Thyroid gland (tissue), 4 donors: ENCODE measurements around the gene FAM221B. TPM values are rescaled to one million over a fixed set of nuclear protein-coding genes. Genes with fewer than 3 reads are reported as not detected.

Source experiments
- DNase-seq, 2 donors: peaks; one replicate each; pipeline ENCODE4 v3.0.0-alpha.2; 2019
- H3K27ac ChIP-seq, 3 donors: fragments of 200-600 bp; sonication (generic); 1 replicate in 2 of 3; 2 replicates in 1 of 3; pipeline ENCODE4 v1.5.1; 2016 to 2019; ENCODE audit warnings: mild to moderate bottlenecking in 1 of 3, moderate library complexity in 1 of 3
- H3K27me3 ChIP-seq: fragments of 200-600 bp; sonication (generic); one replicate; pipeline ENCODE4 v1.5.1; 2019
- H3K36me3 ChIP-seq, 2 donors: fragments of 200-600 bp; sonication (generic); one replicate each; pipeline ENCODE4 v1.5.1; 2016 to 2019
- H3K4me1 ChIP-seq, 2 donors: fragments of 200-600 bp; sonication (generic); one replicate each; pipeline ENCODE4 v1.5.1; 2017 to 2019
- H3K4me3 ChIP-seq, 3 donors: fragments of 200-600 bp; sonication (generic); replicated peaks in 1 of 3; 1 replicate in 2 of 3; 2 replicates in 1 of 3; pipeline ENCODE4 v1.5.1; 2016; ENCODE audit warnings: mild to moderate bottlenecking in 1 of 3
- H3K9me3 ChIP-seq: fragments of 200-600 bp; sonication (generic); one replicate; pipeline ENCODE4 v1.5.1; 2017
- POLR2A ChIP-seq, 2 donors: fragments of 450-650 bp; IDR thresholded peaks; one replicate each; pipeline ENCODE4 v1.6.1; 2017; ENCODE audit warnings: antibody characterized with exemption in 2 of 2, mild to moderate bottlenecking in 2 of 2, moderate library complexity in 1 of 2
- WGBS, 2 donors: methylation state at CpG; one replicate each; pipeline ENCODE4 v1.1.5; 2017; 5-methylcytosine and 5-hydroxymethylcytosine counted together
- intact Hi-C: fragments of 100-400 bp; cut with DNase I; formaldehyde crosslinking; loops from one replicate; pipeline ENCODE4 v1.15.1; 2023
- total RNA-seq, 4 donors: library from RNA; depleted of rRNA; stranded (reverse); fragments of >200 nt; gene quantifications; one replicate each; pipeline ENCODE4 v1.2.3, GENCODE V29; 2016
- TF ChIP-seq, protein P1 (sequence below), 6 experiments: fragments of 200-600 bp in 3 of 6; fragments of 450-650 bp in 3 of 6; sonication (generic) in 3 of 6; IDR thresholded peaks; one replicate each; pipeline ENCODE4 v1.5.1; 2016 to 2019; ENCODE audit warnings: antibody characterized with exemption in 6 of 6, mild to moderate bottlenecking in 2 of 6, inconsistent platforms in 1 of 6, moderate library complexity in 1 of 6

FAM221B gene
- total RNA-seq, 4 donors from 2014 or later, result not detected

DNA sequence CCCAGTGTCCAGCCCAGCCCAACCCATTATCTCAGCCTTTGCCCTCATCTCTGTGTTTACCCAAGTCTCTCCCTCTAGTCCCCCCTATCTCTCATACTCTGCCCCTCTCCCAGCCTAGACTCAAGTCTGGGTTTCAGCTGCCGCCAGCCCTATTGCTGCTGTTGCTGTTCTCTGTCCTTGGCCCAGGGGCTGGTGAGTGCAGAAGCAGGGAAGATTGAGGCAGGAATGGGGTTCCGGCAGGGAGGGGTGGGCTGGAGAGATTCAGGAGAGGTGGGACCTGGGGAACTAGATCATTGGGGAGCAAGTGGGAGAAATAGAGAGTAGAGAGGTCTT is 1.2 kb upstream of the FAM221B start:
- DNase-seq, result no peak
- WGBS, 2 donors, result 51 to 52% methylated on average over 2 of the region's 2 CpGs
- H3K36me3 ChIP-seq, result no peaks in the 10 kb centered on the region
- TF ChIP-seq, protein P1, sequence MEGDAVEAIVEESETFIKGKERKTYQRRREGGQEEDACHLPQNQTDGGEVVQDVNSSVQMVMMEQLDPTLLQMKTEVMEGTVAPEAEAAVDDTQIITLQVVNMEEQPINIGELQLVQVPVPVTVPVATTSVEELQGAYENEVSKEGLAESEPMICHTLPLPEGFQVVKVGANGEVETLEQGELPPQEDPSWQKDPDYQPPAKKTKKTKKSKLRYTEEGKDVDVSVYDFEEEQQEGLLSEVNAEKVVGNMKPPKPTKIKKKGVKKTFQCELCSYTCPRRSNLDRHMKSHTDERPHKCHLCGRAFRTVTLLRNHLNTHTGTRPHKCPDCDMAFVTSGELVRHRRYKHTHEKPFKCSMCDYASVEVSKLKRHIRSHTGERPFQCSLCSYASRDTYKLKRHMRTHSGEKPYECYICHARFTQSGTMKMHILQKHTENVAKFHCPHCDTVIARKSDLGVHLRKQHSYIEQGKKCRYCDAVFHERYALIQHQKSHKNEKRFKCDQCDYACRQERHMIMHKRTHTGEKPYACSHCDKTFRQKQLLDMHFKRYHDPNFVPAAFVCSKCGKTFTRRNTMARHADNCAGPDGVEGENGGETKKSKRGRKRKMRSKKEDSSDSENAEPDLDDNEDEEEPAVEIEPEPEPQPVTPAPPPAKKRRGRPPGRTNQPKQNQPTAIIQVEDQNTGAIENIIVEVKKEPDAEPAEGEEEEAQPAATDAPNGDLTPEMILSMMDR (IDR thresholded peaks at IDR 0.05), result no peak
- no peak for TF ChIP-seq POLR2A (IDR thresholded peaks at IDR 0.05)
- intact Hi-C loops, result loop anchor here (5.0 to 10.0 kb wide), 3 partner anchors 37 to 85 kb away; partner anchors contain the start of genes GBA2, NPR2 and RGP1
- no peaks in the 10 kb centered on the region for H3K9me3 ChIP-seq
- peak overlapping the region; percentile 22 to 76 (median 49) for H3K4me3 ChIP-seq
- H3K4me1 ChIP-seq, result peaks cover 37 to 39% of the 10 kb centered on the region in 2 donors
- H3K27me3 ChIP-seq, result no peaks in the 10 kb centered on the region
- peak overlapping the region; percentile 85 to 95 (median 92) for H3K27ac ChIP-seq

DNA sequence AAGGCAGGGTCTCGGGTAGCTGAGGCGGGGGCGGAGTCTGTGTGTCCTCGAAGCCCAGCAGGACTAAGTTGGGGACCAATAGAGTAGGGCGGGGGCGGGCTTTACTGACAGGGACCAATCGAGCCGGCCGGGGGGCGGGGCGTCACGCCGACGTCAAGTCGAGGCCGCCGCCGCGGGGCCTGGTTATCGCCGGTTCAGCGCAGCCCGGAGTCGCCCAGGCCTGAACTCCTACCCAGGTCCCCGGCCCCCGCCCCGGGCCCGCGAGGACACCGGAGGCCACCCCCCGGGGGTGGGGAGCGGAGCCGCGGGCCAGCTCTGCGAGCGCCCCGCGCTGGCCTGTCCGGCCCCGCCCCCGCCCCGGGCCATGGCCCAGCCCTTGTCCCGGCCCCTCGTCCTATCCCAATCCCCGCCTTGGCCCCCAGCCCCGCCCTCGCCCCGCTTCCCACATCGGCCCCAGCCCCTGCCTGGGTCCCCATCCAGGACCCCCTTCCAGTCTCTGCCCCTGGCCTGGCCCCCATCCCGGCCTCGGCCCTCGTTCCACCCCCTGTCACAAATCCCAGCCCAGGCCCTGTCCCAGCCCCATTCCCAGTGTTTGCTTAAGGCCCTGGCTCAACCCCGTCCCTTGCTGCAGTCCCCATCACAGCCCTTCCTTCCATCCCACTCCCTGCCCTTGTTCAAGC is 692 bp upstream of the FAM221B start, which contains the start of gene TMEM8B:
Gene TMEM8B (plus strand): TSS at position 145 of the 680 bp plus-strand sequence. CDS start 220 bp downstream, at position 365.
- Histone ChIP-seq H3K4me1 (peaks cover 33 to 34% of the 10 kb centered on the region in 2 donors), H3K4me3 (peak within 1 kb of the TSS; percentile 22 to 76 (median 49)), H3K27ac (peak within 1 kb of the TSS; percentile 85 to 95 (median 92)), H3K36me3 (no peaks in the 10 kb centered on the region), H3K9me3 (no peaks in the 10 kb centered on the region), H3K27me3 (no peaks in the 10 kb centered on the region)
- intact Hi-C loops, result loop anchor here (5.0 to 10.0 kb wide), 3 partner anchors 37 to 84 kb away; partner anchors contain the start of genes GBA2, NPR2 and RGP1
- peak; percentile 98 to 100 for DNase-seq
- WGBS, 2 donors, result 2 to 3% methylated on average over 4 to 5 of the region's 53 CpGs
- peak in 1 of 2 donors; percentile 71 for TF ChIP-seq POLR2A (IDR thresholded peaks at IDR 0.05)
- TF ChIP-seq, protein P1 (IDR thresholded peaks at IDR 0.05), result no peak

DNA sequence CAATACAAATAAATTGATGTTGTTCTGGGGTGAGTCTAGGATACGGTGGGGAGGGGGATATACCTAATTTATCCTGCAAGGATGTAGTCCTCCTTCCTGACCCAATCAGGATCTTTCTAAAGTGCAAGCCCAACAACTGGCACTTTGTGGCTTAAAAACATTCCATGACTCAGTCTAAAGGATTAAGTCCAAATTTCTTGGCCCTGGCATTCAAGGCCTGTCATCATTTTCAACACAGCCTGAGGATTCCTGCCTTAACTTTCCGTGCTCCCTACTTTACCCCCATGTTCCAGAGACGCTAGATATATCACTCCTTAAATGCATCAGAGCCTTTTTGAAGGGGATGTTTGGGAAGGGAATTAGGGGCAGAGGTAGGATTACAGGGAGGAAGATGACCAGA is 1.0 kb downstream of the FAM221B start:
- Histone ChIP-seq H3K4me3 (no peak overlapping the region), H3K36me3 (no peaks in the 10 kb centered on the region), H3K27ac (no peak overlapping the region), H3K27me3 (no peaks in the 10 kb centered on the region), H3K4me1 (peaks cover 17 to 22% of the 10 kb centered on the region in 2 donors), H3K9me3 (no peaks in the 10 kb centered on the region)
- whole genome bisulfite sequencing, 2 donors, result 91 to 92% methylated on average over 3 of the region's 3 CpGs
- intact Hi-C loops, result loop anchor here (5.0 to 10.0 kb wide), 3 partner anchors 35 to 83 kb away; partner anchors contain the start of genes GBA2, NPR2 and RGP1
- TF ChIP-seq, protein P1 (IDR thresholded peaks at IDR 0.05), result no peak
- TF ChIP-seq POLR2A (IDR thresholded peaks at IDR 0.05), result no peak
- no peak for DNase-seq

DNA sequence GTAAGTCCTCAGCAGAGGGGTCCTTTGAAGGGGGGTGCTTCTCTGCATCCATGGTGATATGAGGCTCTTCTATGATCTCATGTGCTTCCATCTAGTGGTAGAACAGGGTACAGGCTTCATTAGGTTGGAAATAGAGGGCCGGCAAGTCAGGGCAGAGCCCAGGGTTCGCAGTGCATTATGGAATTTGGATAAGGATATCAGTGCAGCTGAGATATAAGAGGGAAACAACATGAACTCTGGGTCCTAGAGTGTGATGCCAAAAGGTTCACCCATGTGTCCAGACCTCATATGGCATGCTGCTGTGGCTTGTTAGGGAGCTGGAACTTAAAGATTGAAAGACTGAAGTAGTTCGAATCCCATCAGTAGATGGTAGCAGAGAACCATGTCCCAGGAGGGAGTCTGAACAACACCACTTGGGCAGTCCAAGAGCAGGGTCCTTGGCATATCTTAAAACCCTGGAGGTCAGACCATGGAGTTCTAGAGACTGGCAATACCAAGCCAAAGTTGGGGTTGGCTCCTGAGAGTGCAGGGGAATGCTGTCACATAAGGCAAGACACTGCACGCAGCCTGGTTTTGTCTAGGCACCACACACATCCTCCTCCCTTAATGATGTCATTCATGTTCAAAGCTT is 2.3 kb downstream of the FAM221B start:
- peak; percentile 9 to 26 for DNase-seq
- no peak overlapping the region for H3K4me3 ChIP-seq
- no peaks in the 10 kb centered on the region for H3K9me3 ChIP-seq
- TF ChIP-seq POLR2A (IDR thresholded peaks at IDR 0.05), result no peak
- TF ChIP-seq, protein P1 (IDR thresholded peaks at IDR 0.05), result peak; percentile 28 to 78 (median 66)
- H3K4me1 ChIP-seq, result peaks cover 13 to 22% of the 10 kb centered on the region in 2 donors
- no peaks in the 10 kb centered on the region for H3K36me3 ChIP-seq
- H3K27ac ChIP-seq, result no peak overlapping the region
- intact Hi-C loops, result loop anchor here (5.0 to 10.0 kb wide), 3 partner anchors 34 to 81 kb away; partner anchors contain the start of genes GBA2, NPR2 and RGP1
- 43 to 45% methylated on average over 4 of the region's 4 CpGs for WGBS, 2 donors
- H3K27me3 ChIP-seq, result no peaks in the 10 kb centered on the region
